GM23338 (cell line): Measurements from ENCODE around the gene FFAR2. TPM values are rescaled to one million over a fixed set of nuclear protein-coding genes. Genes with fewer than 3 reads are reported as not detected.

Experiments used
- ATAC-seq: fragments of 200-7000 bp; cut with Tn5 transposase; 3 replicates; pipeline ENCODE4 v1.9.1; 2020
- DNase-seq: peaks from one replicate; pipeline ENCODE4 v3.0.0-alpha.2; 2015; ENCODE audit warnings: low spot score
- H2AFZ ChIP-seq: fragments of 200-600 bp; sonication (generic); 2 replicates; pipeline ENCODE4 v1.8.0; 2016; ENCODE audit warnings: antibody characterized with exemption, mild to moderate bottlenecking, moderate library complexity
- H3F3A ChIP-seq: fragments of 200-600 bp; sonication (generic); replicated peaks from 2 replicates; pipeline ENCODE4 v1.8.0; 2017; ENCODE audit warnings: antibody characterized with exemption, mixed run types, low read depth
- H3K27ac ChIP-seq: fragments of 200-600 bp; sonication (generic); 2 replicates; pipeline ENCODE4 v1.6.1; 2016; ENCODE audit warnings: low read depth
- H3K27me3 ChIP-seq: fragments of 200-600 bp; sonication (generic); 2 replicates; pipeline ENCODE4 v1.8.0; 2016; ENCODE audit warnings: mild to moderate bottlenecking, mixed run types, moderate library complexity; ENCODE audit not compliant: insufficient read depth
- H3K36me3 ChIP-seq: fragments of 200-600 bp; sonication (generic); 2 replicates; pipeline ENCODE4 v1.8.0; 2016; ENCODE audit warnings: mild to moderate bottlenecking; ENCODE audit not compliant: insufficient read depth
- H3K4me1 ChIP-seq: fragments of 200-600 bp; sonication (generic); 2 replicates; pipeline ENCODE4 v1.8.0; 2016; ENCODE audit warnings: mild to moderate bottlenecking, moderate library complexity; ENCODE audit not compliant: insufficient read depth
- H3K4me2 ChIP-seq: fragments of 200-600 bp; sonication (generic); 2 replicates; pipeline ENCODE4 v1.7.1; 2017; ENCODE audit warnings: mixed run types
- H3K4me3 ChIP-seq: fragments of 200-600 bp; sonication (generic); 2 replicates; pipeline ENCODE4 v1.6.1; 2016; ENCODE audit warnings: mixed run types
- H3K79me2 ChIP-seq: fragments of 200-600 bp; sonication (generic); replicated peaks from 2 replicates; pipeline ENCODE4 v1.8.0; 2017; ENCODE audit warnings: mild to moderate bottlenecking; ENCODE audit not compliant: insufficient read depth
- H3K9me2 ChIP-seq: fragments of 200-600 bp; sonication (generic); 2 replicates; pipeline ENCODE4 v1.8.0; 2017; ENCODE audit not compliant: insufficient read depth
- H4K20me1 ChIP-seq: fragments of 200-600 bp; sonication (generic); replicated peaks from 2 replicates; pipeline ENCODE4 v1.8.0; 2017; ENCODE audit warnings: mild to moderate bottlenecking; ENCODE audit not compliant: insufficient read depth
- H3K27ac Mint-ChIP-seq: 2 replicates; pipeline ENCODE4 v1.8.0; 2020; ENCODE audit warnings: inconsistent platforms, mild to moderate bottlenecking, moderate library complexity, mixed read lengths
- H3K27me3 Mint-ChIP-seq: 3 replicates; pipeline ENCODE4 v1.8.0; 2022; ENCODE audit warnings: low read depth, mild to moderate bottlenecking, moderate library complexity, mixed read lengths, inconsistent platforms; ENCODE audit not compliant: insufficient read depth, poor library complexity
- H3K36me3 Mint-ChIP-seq: 3 replicates; pipeline ENCODE4 v1.8.0; 2021; ENCODE audit warnings: low read depth, mild to moderate bottlenecking, inconsistent platforms, moderate library complexity, mixed read lengths
- H3K4me1 Mint-ChIP-seq: 3 replicates; pipeline ENCODE4 v1.8.0; 2020; ENCODE audit warnings: mild to moderate bottlenecking, inconsistent platforms, mixed read lengths
- H3K4me3 Mint-ChIP-seq: 3 replicates; pipeline ENCODE4 v1.8.0; 2021; ENCODE audit warnings: moderate library complexity, mild to moderate bottlenecking, inconsistent platforms, mixed read lengths
- H3K9me3 Mint-ChIP-seq: 3 replicates; pipeline ENCODE4 v1.8.0; 2020; ENCODE audit warnings: moderate library complexity, mild to moderate bottlenecking, inconsistent platforms, mixed read lengths
- CREB1 ChIP-seq: fragments of 250-450 bp; sonication (Bioruptor Pico); IDR thresholded peaks from 2 replicates; pipeline ENCODE4 v1.5.0; 2020; ENCODE audit warnings: low read depth, mild to moderate bottlenecking, moderate library complexity
- CTCF ChIP-seq, 2 experiments: fragments of 200-600 bp in 1 of 2; sonication (generic) in 1 of 2; conservative IDR thresholded peaks; 2 replicates each; pipeline versions ENCODE4 v1.5.1 to v1.6.1; 2016 to 2017; ENCODE audit warnings: antibody characterized with exemption in 2 of 2, low read depth in 2 of 2, mild to moderate bottlenecking in 2 of 2, moderate library complexity in 1 of 2
- ETS1 ChIP-seq: IDR thresholded peaks from 2 replicates; pipeline ENCODE4 v1.6.1; 2016; ENCODE audit warnings: antibody characterized with exemption
- EZH2 ChIP-seq: fragments of 200-600 bp; sonication (generic); IDR thresholded peaks from one replicate; pipeline ENCODE4 v1.8.0; 2017; ENCODE audit warnings: antibody characterized with exemption, mild to moderate bottlenecking, low read depth; ENCODE audit not compliant: unreplicated experiment
- EZH2phosphoT487 ChIP-seq: fragments of 200-600 bp; sonication (generic); IDR thresholded peaks from one replicate; pipeline ENCODE4 v1.8.1; 2018; ENCODE audit warnings: antibody characterized with exemption; ENCODE audit not compliant: unreplicated experiment
- JUNB ChIP-seq: IDR thresholded peaks from one replicate; pipeline ENCODE4 v1.6.1; 2016; ENCODE audit warnings: antibody characterized with exemption; ENCODE audit not compliant: unreplicated experiment
- NANOG ChIP-seq: IDR thresholded peaks from 2 replicates; pipeline ENCODE4 v1.6.1; 2016; ENCODE audit warnings: antibody characterized with exemption, borderline replicate concordance
- POLR2AphosphoS5 ChIP-seq: IDR thresholded peaks from 2 replicates; pipeline ENCODE4 v1.6.1; 2016; ENCODE audit warnings: antibody characterized with exemption, low read depth
- REST ChIP-seq: IDR thresholded peaks from one replicate; pipeline ENCODE4 v1.6.1; 2018; ENCODE audit warnings: antibody characterized with exemption; ENCODE audit not compliant: unreplicated experiment
- STAT1 ChIP-seq: IDR thresholded peaks from one replicate; pipeline ENCODE4 v1.6.1; 2016; ENCODE audit warnings: antibody characterized with exemption; ENCODE audit not compliant: unreplicated experiment
- ZNF114 ChIP-seq: fragments of 250-450 bp; sonication (Bioruptor Pico); IDR thresholded peaks from 2 replicates; pipeline ENCODE4 v1.5.0; 2020; ENCODE audit warnings: mild to moderate bottlenecking, moderate library complexity
- ZNF331 ChIP-seq: fragments of 250-450 bp; sonication (Bioruptor Pico); IDR thresholded peaks from 2 replicates; pipeline ENCODE4 v1.5.0; 2020; ENCODE audit warnings: low read depth, mild to moderate bottlenecking, moderate library complexity
- polyA plus RNA-seq: library from polyadenylated mRNA; unstranded; fragments of >200 nt; fragmentation: Nextera tagmentation; extraction: Ambion mirVana; gene quantifications from 2 replicates; pipeline ENCODE4 v1.2.1, GENCODE V29; 2016
- total RNA-seq: library from RNA; depleted of rRNA; stranded (reverse); fragments of >200 nt; shearing (Covaris generic); gene quantifications from 2 replicates; pipeline ENCODE4 v1.2.3, GENCODE V29; 2014
- TF ChIP-seq, protein P1 (sequence below): fragments of 250-450 bp; sonication (Bioruptor Pico); IDR thresholded peaks from 2 replicates; pipeline ENCODE4 v1.5.0; 2020; ENCODE audit warnings: mild to moderate bottlenecking, moderate library complexity

The FFAR2 gene
- total and polyA plus RNA-seq, 2 experiments from 2014 or later, result not detected

- no peak overlapping the region for H3K27ac Mint-ChIP-seq
- no peak overlapping the region for H3K4me3 ChIP-seq
- H3K27me3 Mint-ChIP-seq, result peaks cover 6% of the 10 kb centered on the region
Measured at GRCh38 chr19:35454663-35455062, 6.6 kb downstream of the FFAR2 start.

More at GRCh38 chr19:35454663-35455062, 6.6 kb downstream of the FFAR2 start:
- no peaks in the 10 kb centered on the region; the same call in 2 of the 3 replicates for H3K9me3 Mint-ChIP-seq
- Histone ChIP-seq H3K27me3 (no peaks in the 10 kb centered on the region), H3K4me1 (no peaks in the 10 kb centered on the region), H4K20me1 (no peaks in the 10 kb centered on the region), H3K36me3 (no peaks in the 10 kb centered on the region), H3K4me2 (no peak overlapping the region), H2AFZ (no peak overlapping the region), H3K27ac (no peak overlapping the region), H3K79me2 (no peaks in the 10 kb centered on the region), H3K9me2 (no peaks in the 10 kb centered on the region), H3F3A (no peaks in the 10 kb centered on the region)
- ATAC-seq (no peak), DNase-seq (no peak)
- H3K36me3 Mint-ChIP-seq, result no peaks in the 10 kb centered on the region
- no peaks in the 10 kb centered on the region for H3K4me1 Mint-ChIP-seq
- TF ChIP-seq NANOG (no peak), REST (no peak), STAT1 (no peak), ETS1 (no peak), POLR2AphosphoS5 (no peak), CTCF (conservative IDR thresholded peaks at IDR 0.05; ENCODE audit: low read depth in 2 of 2) (no peak), JUNB (no peak), EZH2 (no peak), CREB1 (CRISPR knock-in tag) (no peak), EZH2phosphoT487 (no peak), ZNF331 (no peak), ZNF114 (CRISPR knock-in tag) (no peak)
- TF ChIP-seq, protein P1, sequence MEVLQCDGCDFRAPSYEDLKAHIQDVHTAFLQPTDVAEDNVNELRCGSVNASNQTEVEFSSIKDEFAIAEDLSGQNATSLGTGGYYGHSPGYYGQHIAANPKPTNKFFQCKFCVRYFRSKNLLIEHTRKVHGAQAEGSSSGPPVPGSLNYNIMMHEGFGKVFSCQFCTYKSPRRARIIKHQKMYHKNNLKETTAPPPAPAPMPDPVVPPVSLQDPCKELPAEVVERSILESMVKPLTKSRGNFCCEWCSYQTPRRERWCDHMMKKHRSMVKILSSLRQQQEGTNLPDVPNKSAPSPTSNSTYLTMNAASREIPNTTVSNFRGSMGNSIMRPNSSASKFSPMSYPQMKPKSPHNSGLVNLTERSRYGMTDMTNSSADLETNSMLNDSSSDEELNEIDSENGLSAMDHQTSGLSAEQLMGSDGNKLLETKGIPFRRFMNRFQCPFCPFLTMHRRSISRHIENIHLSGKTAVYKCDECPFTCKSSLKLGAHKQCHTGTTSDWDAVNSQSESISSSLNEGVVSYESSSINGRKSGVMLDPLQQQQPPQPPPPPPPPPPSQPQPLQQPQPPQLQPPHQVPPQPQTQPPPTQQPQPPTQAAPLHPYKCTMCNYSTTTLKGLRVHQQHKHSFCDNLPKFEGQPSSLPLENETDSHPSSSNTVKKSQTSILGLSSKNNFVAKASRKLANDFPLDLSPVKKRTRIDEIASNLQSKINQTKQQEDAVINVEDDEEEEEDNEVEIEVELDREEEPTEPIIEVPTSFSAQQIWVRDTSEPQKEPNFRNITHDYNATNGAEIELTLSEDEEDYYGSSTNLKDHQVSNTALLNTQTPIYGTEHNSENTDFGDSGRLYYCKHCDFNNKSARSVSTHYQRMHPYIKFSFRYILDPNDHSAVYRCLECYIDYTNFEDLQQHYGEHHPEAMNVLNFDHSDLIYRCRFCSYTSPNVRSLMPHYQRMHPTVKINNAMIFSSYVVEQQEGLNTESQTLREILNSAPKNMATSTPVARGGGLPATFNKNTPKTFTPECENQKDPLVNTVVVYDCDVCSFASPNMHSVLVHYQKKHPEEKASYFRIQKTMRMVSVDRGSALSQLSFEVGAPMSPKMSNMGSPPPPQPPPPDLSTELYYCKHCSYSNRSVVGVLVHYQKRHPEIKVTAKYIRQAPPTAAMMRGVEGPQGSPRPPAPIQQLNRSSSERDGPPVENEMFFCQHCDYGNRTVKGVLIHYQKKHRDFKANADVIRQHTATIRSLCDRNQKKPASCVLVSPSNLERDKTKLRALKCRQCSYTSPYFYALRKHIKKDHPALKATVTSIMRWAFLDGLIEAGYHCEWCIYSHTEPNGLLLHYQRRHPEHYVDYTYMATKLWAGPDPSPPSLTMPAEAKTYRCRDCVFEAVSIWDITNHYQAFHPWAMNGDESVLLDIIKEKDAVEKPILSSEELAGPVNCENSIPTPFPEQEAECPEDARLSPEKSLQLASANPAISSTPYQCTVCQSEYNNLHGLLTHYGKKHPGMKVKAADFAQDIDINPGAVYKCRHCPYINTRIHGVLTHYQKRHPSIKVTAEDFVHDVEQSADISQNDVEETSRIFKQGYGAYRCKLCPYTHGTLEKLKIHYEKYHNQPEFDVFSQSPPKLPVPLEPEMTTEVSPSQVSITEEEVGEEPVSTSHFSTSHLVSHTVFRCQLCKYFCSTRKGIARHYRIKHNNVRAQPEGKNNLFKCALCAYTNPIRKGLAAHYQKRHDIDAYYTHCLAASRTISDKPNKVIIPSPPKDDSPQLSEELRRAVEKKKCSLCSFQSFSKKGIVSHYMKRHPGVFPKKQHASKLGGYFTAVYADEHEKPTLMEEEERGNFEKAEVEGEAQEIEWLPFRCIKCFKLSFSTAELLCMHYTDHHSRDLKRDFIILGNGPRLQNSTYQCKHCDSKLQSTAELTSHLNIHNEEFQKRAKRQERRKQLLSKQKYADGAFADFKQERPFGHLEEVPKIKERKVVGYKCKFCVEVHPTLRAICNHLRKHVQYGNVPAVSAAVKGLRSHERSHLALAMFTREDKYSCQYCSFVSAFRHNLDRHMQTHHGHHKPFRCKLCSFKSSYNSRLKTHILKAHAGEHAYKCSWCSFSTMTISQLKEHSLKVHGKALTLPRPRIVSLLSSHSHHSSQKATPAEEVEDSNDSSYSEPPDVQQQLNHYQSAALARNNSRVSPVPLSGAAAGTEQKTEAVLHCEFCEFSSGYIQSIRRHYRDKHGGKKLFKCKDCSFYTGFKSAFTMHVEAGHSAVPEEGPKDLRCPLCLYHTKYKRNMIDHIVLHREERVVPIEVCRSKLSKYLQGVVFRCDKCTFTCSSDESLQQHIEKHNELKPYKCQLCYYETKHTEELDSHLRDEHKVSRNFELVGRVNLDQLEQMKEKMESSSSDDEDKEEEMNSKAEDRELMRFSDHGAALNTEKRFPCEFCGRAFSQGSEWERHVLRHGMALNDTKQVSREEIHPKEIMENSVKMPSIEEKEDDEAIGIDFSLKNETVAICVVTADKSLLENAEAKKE (CRISPR knock-in tag), result no peak
- no peak overlapping the region for H3K4me3 Mint-ChIP-seq
